ENCODE data around the gene FGD4.

- TF ChIP-seq POLR2A (IDR thresholded peaks at IDR 0.05) (no peak), CTCF (IDR thresholded peaks at IDR 0.05) (no peak)
Measured at GRCh38 chr12:32418221-32418620, 18.9 kb downstream of the FGD4 start.

All from body of pancreas (tissue), 4 donors.